Measurements from ENCODE around the gene FAM120B.

- TF ChIP-seq, protein P1, sequence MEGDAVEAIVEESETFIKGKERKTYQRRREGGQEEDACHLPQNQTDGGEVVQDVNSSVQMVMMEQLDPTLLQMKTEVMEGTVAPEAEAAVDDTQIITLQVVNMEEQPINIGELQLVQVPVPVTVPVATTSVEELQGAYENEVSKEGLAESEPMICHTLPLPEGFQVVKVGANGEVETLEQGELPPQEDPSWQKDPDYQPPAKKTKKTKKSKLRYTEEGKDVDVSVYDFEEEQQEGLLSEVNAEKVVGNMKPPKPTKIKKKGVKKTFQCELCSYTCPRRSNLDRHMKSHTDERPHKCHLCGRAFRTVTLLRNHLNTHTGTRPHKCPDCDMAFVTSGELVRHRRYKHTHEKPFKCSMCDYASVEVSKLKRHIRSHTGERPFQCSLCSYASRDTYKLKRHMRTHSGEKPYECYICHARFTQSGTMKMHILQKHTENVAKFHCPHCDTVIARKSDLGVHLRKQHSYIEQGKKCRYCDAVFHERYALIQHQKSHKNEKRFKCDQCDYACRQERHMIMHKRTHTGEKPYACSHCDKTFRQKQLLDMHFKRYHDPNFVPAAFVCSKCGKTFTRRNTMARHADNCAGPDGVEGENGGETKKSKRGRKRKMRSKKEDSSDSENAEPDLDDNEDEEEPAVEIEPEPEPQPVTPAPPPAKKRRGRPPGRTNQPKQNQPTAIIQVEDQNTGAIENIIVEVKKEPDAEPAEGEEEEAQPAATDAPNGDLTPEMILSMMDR (IDR thresholded peaks at IDR 0.05) = no peak
- no peak for TF ChIP-seq POLR2AphosphoS5 (IDR thresholded peaks at IDR 0.05)
- TF ChIP-seq POLR2A (IDR thresholded peaks at IDR 0.05) = no peak
Observed at GRCh38 chr6:170429450-170429849, 122.9 kb downstream of the FAM120B start.

Data from breast epithelium (tissue), 3 donors.